Activated CD8-positive, alpha-beta memory T cell treated with anti-CD3 and anti-CD28 coated beads, Interleukin-2, amount 50 U/mL, for 24 hours (primary cell): ENCODE results near the gene HEXIM1.

Experiments used
- DNase-seq: peaks from one replicate; pipeline ENCODE4 v3.0.0-alpha.2; 2020; ENCODE audit errors: extremely low read depth

HEXIM1 gene

DNA sequence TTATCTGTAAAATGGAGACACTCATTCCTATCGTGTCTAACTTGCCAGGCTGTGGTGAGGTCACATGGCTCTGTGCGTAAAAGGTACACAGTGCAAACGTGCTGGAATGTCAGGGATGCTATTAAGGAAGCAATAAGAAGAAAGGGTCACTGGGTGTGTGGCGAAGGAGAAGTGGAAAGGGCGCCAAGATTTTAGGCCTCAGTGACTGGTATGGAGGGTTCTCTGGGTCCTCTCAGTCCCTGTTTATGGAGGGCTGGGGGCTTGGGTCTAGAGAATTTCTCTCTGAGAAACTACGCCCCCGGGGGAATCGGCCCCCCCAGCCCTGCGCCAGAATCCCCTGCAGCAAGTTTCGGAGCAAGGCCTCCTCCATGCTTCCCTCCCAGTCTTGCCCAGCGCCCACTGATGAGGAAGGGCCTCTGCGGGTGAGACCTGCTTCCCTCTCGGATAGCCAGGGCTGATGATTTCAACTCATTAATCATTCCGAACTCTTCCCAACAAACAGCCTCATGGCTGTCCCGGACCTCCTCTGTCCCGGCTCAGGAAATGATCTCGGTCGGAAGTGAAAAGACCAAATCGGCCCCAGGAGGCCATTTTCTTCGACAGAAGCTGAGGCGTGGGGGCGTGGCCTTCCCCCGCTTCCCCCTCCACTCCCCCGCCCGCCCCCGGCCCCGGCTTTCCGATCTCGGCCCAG, 1.2 kb upstream of the HEXIM1 start:
- DNase-seq = no peak

DNA sequence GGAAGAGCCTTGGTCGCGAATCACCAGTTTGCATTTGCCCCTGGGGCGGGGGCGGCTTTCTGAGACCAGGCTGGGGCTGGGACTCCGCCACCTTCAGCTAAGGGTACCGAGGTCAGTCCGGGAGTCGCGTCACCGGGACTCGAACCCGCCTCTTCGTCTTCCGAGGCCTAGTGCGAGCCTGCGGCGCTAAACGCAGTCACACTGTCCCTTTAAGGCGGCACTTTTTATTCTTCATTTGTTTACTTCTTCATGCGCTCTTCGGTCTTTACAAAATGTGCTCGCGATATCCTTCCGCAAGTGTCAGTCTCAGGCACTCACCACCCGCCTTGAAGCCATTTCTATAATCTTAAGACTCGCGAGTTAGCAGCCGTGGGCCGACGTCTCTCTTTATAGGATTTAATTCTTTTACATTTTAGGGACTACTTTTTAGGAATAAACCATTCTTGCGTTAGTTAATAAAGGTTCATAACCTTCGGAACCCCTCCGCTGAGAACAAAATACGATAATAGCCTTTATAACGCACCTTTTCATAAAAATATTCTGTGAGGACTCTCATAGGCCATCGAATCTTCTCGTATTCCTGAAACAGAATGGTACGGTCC, 593 bp upstream of the HEXIM1 start:
- DNase-seq = no peak

DNA sequence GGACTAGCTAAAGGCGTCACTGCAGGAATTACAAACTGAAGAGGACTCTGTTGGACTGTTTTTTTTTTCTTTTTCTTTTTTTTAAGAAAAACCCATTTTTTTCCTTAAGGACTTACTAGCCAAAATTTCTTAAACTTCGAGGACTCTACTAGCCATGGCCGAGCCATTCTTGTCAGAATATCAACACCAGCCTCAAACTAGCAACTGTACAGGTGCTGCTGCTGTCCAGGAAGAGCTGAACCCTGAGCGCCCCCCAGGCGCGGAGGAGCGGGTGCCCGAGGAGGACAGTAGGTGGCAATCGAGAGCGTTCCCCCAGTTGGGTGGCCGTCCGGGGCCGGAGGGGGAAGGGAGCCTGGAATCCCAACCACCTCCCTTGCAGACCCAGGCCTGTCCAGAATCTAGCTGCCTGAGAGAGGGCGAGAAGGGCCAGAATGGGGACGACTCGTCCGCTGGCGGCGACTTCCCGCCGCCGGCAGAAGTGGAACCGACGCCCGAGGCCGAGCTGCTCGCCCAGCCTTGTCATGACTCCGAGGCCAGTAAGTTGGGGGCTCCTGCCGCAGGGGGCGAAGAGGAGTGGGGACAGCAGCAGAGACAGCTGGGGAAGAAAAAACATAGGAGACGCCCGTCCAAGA, 878 bp downstream of the HEXIM1 start:
- no peak for DNase-seq

DNA sequence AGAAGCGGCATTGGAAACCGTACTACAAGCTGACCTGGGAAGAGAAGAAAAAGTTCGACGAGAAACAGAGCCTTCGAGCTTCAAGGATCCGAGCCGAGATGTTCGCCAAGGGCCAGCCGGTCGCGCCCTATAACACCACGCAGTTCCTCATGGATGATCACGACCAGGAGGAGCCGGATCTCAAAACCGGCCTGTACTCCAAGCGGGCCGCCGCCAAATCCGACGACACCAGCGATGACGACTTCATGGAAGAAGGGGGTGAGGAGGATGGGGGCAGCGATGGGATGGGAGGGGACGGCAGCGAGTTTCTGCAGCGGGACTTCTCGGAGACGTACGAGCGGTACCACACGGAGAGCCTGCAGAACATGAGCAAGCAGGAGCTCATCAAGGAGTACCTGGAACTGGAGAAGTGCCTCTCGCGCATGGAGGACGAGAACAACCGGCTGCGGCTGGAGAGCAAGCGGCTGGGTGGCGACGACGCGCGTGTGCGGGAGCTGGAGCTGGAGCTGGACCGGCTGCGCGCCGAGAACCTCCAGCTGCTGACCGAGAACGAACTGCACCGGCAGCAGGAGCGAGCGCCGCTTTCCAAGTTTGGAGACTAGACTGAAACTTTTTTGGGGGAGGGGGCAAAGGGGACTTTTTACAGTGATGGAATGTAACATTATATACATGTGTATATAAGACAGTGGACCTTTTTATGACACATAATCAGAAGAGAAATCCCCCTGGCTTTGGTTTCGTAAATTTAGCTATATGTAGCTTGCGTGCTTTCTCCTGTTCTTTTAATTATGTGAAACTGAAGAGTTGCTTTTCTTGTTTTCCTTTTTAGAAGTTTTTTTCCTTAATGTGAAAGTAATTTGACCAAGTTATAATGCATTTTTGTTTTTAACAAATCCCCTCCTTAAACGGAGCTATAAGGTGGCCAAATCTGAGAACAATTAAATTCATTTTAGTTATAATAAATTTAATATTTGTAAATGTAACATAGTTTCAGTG, 1.7 kb downstream of the HEXIM1 start:
- no peak for DNase-seq

DNA sequence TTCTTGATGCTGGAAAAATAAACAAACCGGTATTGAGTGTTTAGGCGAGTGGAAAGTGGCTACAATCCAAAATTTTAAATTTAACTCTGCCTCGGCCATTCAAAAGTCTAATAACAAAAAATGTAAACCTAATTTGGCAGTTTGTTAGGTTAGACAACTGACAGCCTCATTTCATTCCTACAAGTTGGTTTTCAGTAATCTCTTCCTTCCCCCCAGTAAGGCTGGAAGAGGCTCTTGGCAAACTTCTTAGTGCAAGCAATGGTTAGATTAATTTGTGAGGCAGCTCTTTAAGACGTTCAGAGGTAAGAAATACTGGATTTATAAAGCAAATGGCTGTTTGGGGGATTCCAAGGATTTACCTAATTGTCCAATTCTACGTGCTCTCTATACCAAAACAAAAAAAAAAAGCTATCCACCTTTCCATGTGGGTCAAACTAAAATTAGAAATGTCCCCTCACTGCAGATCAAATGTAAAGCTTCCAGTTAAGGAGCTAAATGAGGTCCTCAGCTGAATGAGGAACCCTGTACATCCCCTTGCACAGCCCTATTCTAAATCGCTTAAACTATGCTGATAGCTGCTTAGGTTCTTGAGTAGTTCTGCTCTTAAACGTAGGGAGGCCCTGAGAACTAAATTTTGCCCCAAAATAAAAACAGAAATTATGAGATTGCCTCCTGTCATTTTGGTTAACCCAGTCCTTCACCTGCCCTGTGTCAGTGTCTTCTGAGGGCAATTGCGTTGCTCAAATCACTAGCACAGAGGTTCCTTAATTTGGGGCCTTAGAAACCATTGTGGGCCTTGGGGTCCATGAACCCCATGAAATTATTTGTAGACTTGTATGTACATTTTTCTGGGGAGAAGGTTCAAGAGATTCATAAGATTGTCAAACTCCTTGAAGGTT, 2.9 kb downstream of the HEXIM1 start:
- no peak for DNase-seq

DNA sequence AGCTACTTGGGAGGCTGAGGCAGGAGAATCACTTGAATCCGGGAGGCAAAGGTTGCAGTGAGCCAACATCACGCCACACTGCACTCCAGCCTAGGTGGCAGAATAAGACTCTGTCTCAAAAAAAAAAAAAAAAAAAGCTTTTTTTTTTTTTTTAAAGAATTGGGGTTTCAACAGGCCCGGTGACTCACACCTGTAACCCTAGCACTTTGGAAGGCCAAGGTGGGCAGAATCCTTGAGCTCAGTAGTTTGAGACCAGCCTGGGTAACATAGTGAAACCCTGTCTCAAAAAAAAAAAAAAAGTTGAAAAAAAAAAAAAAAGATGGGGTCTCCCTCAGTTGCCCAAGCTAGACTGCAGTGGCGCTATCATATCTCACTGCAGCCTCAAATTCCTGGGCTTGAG, 6.8 kb downstream of the HEXIM1 start:
- DNase-seq = no peak

DNA sequence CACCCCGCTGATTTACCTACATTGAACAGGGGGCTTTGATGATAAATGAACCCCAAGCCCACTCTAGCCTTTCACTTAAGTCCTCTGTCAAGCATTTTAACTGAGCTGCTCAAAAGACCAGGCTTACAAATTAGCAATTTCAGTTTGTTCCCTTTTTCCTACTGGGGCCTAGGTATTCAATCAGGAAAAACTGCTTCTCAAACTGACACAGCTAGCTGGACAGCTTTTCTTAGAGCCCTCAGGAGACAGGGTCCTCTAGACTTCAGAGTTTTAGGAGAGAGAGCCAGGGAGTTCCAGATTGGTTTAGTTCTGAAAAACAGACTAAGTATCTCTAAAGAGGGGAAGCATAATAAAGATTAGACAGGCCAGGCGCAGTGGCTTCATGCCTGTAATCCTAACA, 7.2 kb downstream of the HEXIM1 start:
- no peak for DNase-seq

DNA sequence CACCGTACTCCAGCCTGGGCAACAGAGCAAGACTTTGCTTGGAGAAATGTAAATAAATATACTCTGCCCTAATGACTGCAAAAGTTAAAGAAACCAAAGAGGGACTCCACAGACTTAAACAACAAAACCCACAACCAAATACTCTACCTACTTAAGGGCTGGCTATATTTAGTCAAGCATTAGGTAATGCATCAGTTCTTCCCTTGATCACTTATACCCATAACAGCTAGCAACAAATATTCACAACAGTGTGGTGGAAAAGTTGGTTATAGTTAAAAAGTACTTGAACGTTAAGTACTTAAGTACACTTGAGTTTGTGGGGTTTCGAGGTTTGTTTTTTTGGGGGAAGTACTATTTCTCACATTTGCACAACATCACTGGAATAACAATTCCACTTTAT, 8.0 kb downstream of the HEXIM1 start:
- no peak for DNase-seq

DNA sequence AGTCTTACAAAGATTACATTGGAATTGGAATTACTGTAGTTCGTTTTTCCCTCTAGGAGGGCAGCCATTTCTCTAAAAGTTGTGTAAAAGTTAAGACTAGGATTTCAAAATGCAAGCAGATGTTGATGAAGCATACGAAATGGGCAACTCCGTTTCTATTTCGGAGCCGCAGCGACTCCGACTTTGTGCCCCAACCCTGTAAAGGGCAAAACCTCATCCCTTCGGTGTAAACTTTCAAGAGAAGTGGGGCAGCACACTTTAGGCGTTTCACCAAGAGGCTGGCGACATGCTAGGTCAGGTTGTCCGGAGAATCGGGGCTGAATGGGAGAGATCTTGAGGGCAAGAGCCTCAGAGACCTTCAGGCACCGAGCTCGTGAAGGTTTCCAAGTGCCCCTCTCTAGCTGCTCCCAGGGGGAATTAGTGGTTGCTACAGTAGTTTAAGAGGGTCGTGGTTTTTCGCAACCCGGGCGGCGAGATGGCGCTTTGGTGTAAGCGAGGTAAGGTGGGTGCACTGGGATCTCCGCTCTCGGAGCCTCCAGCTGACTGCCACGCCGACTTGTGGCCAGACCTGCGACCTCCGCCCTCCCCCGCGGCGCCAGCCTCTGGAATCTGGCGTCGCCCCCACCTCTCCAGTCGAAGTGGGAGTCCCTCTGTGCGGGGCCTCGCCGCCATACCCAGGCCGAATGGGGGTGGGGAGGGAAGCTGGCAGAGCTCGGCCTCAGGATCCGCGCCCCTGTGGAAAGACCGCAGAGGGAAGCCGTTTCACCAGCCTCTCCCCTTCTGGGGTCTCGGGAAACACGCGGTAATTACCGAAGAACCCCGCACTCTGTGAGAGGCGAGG, 12.4 kb downstream of the HEXIM1 start:
- no peak for DNase-seq

DNA sequence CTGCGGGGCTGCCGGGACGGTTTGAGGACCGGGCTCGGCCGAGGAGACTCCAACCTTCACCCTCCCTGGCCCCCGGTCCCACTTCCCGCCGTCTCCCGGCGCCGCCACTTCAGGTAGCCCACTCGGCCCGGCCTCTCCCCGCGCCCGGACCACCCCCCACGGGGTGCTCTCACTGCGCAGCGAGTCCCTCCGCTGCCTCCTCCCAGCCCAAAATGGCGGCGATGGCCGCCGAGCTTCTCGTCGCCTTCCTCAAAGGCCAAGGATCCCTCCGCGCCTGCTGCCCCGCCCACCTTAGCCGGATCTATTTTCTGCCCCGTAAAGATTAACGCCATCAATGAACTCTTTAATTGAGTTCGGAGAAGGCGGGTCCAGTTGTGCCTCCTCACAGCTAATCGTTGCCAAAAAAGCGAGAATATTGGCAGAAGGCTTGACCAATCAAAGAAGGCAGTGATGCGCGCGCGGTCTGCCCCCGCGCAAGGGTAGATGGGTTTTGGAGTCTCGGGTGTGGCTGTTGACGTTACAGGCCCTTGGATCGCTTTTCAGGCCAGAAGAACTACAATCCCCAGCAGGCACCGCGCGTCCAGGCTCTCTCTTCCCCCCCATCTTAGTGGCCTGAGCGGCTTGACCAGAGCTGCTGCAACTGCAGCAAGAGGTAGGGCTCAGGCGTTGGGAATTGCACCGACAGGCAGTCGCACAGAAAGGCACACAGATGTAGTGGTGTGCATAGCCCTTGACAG, 13.2 kb downstream of the HEXIM1 start, which contains the start of gene HEXIM2:
TSS of gene HEXIM2 (plus strand) at position 588 of the 737 bp plus-strand sequence. CDS start 919 bp downstream, outside the sequence.
- peak; percentile 96 for DNase-seq

DNA sequence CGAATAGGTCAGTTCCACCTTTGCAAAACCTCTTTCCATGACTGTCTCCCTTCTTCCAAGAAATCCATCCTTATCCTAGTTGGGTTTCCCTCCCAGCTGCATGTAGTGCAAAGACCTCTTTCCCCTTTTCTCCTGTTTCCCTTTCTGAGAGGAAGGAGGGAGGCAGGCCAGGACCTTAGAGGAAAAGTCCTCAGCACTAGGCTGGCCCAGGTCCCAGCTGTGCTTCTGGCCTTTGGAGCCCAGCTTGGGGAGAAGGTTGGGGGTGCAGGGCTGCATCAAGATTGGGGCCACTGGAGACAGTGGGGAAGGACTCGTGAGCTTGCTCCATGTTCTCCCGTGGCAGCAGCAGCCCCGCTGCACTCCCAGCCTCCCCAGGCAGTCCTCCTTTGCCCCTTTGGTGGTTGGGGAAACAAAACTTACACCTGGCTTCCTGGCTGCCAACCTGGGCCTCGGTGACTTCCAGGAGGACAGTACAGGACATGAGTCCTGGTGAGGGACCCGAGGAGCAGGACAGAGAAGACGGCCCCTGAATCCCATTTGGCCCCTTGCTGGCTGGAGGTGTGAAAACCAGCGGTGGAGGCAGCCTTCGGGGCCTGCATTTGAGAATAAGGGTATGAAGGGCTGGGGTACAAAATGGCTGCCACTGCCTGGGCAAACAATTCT, 13.9 kb downstream of the HEXIM1 start:
- no peak for DNase-seq

DNA sequence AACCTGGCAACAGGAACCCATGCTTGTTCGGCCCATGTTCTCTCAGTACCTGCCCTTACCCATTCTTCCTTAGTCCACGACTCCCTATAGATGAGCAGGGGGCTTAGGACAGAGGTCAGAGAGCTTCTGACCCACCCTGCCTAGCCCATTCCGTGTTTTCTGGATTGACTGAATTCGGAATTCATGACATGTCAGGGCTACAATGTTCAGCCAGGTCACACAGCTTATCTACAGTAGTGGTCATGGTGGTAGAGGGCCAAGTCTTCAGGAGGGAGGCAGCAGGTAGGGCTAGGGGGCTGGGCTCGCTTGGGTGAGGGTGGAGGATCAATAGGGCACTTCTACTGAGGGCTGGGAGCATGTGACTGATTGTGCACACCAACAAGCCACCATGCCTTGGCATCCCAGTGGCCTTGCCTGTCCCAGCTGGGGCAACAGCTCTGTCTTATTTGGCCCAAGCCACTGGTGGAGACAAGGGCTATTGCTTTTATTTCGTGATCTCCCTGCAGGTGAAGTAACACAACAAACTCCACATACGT, 16.5 kb downstream of the HEXIM1 start:
- DNase-seq = no peak

DNA sequence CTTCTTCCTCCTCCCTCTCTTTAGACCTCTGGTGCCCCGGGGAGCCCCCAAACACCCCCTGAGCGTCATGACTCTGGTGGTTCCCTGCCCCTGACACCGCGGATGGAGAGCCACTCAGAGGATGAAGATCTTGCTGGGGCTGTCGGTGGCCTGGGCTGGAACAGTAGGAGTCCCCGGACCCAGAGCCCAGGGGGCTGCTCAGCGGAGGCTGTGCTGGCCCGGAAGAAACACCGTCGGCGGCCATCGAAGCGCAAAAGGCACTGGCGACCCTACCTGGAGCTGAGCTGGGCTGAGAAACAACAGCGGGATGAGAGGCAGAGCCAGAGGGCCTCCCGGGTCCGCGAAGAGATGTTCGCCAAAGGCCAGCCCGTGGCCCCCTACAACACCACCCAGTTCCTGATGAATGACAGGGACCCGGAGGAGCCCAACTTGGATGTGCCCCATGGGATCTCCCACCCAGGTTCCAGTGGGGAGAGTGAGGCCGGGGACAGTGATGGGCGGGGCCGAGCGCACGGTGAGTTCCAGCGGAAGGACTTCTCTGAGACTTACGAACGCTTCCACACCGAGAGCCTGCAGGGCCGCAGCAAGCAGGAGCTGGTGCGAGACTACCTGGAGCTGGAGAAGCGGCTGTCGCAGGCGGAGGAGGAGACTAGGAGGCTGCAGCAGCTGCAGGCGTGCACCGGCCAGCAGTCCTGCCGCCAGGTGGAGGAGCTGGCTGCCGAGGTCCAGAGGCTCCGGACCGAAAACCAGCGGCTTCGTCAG, 20.9 kb downstream of the HEXIM1 start:
- no peak for DNase-seq

DNA sequence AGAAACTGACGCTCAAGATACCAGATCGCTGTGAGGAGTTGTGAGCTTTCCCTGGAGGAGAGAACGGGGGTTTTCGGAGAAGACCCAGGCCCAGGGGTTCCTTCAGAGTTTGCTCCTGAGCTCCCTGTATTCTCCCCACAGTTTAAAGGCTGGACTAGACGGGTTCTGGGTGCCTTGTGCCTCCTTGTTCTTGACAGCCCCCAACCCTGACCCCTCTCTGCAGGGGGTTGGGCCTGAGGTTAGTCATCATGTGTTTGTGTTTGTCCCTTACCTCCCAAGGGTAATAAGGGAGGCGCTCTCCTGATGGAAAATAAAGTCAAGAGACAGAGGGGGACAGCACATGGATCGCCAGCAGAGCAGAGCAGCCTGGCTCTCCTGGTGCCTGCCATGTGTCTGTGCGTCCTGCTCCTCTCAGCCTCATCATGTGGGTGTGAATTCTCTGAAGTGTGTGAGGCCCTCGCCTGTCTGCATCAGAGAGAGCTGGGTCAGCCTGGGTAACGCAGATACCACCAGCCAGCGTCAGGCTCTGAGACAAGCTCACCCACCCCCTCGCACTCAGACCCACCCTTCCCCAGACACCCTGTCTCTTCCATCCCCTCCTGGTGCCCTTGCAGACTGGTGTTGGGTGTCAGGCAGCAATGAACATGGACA, 22.1 kb downstream of the HEXIM1 start:
- DNase-seq = no peak

DNA sequence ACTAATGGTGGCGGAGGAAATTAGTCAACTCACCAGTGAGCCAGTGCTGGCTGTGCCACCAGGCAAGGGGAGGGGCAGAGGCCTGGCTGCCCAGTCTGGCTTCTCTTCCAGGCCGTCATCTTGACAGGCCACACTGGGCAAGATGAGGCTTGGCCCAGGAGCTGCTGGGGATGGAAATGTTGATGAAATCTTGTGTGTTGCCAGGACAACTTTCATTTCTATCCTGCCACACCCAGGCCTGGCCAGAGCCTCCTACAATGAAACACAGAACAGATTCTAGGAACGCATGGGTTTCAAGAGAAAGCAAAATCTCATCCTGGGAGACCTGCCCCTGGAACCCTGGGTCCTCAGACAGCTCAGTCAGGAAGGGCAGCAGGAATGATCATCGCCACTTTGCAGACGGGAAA, 22.7 kb downstream of the HEXIM1 start:
- no peak for DNase-seq

DNA sequence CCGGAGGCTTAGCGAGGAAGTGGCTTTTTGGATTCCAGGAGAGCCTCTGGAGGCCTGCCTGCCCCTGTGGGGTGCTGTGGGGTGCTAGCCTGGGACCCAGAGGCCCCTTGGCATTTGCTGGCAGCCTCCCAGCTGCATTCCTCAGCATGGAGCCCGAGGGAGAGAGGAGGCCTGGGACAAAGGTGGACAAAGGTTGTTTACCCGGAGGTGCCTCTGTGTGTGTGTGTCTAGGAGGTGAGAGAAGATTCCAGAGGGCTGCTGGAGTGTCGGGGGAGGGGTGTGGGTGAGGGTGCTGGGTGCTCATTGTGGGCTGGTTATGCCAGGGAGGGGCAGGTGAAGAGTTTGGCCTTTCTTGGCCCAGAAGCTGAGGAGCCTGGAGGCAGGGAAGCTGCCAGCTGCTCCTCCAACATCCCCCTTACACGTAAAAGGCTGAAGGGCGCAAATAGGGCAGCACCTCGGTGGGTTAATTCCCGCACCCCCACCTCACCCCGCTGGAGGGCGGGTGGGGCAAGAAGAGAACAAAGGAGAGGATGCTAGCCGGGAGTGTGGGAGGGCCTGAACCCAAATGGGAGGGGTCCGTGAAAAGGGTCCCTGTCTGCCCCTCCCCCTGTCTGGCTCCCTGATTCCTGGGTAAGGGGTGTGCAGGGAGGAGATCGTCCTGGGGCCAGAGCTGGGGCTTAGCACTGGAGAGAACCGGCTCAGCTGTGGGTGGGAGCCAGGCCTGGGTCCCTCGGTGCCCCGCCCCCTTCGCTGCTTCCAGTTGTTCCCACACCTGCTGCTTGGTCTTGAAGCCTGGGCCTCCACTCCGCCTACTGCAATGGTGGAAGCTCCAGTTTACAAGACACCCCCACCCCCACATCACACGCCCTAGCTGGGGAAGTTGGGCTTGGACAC, 23.3 kb downstream of the HEXIM1 start:
- no peak for DNase-seq
